Liver (tissue), 9 donors: ENCODE measurements around the gene CCDC178. TPM values are rescaled to one million over a fixed set of nuclear protein-coding genes. Genes with fewer than 3 reads are reported as not detected.
A peak's percentile ranks its signal among the peaks of the same experiment; 100 is the strongest.
"Not testable (repeated sequence)": the region's sequence is repeated elsewhere in the genome, so short reads cannot be mapped to it uniquely, and the experiment has no call there.

ENCODE experiments used
- DNase-seq: peaks from one replicate; pipeline ENCODE4 v3.0.0-alpha.2; 2017; ENCODE audit warnings: low spot score
- H3K27ac ChIP-seq, 2 donors: one replicate each; pipeline ENCODE4 v1.7.0; 2013; ENCODE audit warnings: inconsistent platforms in 2 of 2, low read length in 2 of 2, control low read depth in 1 of 2, low read depth in 1 of 2, mild to moderate bottlenecking in 1 of 2
- H3K27me3 ChIP-seq, 4 donors: one replicate each; pipeline versions ENCODE4 v1.6.1 to v1.7.0; 2013; ENCODE audit warnings: low read length in 3 of 4, inconsistent platforms in 1 of 4, mild to moderate bottlenecking in 1 of 4, moderate library complexity in 1 of 4; ENCODE audit not compliant: control insufficient read depth in 4 of 4, insufficient read depth in 4 of 4
- H3K36me3 ChIP-seq, 4 donors: one replicate each; pipeline versions ENCODE4 v1.6.1 to v1.7.0; 2013; ENCODE audit warnings: low read length in 3 of 4, mild to moderate bottlenecking in 3 of 4, low read depth in 1 of 4, moderate library complexity in 1 of 4; ENCODE audit not compliant: control insufficient read depth in 4 of 4, insufficient read depth in 3 of 4
- H3K4me1 ChIP-seq, 4 donors: one replicate each; pipeline versions ENCODE4 v1.6.1 to v1.7.0; 2013; ENCODE audit warnings: low read length in 3 of 4, mild to moderate bottlenecking in 3 of 4, moderate library complexity in 1 of 4; ENCODE audit not compliant: control insufficient read depth in 4 of 4, insufficient read depth in 4 of 4
- H3K4me3 ChIP-seq, 3 donors: one replicate each; pipeline versions ENCODE4 v1.6.1 to v1.7.0; 2013; ENCODE audit warnings: low read length in 3 of 3, control low read depth in 1 of 3, low read depth in 1 of 3, mild to moderate bottlenecking in 1 of 3
- H3K9ac ChIP-seq, 2 donors: one replicate each; pipeline ENCODE4 v1.7.0; 2013; ENCODE audit warnings: low read length in 2 of 2, mild to moderate bottlenecking in 2 of 2, moderate library complexity in 2 of 2, control low read depth in 1 of 2, low read depth in 1 of 2
- H3K9me3 ChIP-seq, 4 donors: one replicate each; pipeline versions ENCODE4 v1.6.1 to v1.7.0; 2013; ENCODE audit warnings: low read length in 3 of 4; ENCODE audit not compliant: control insufficient read depth in 4 of 4
- ATF3 ChIP-seq: IDR thresholded peaks from 2 replicates; pipeline ENCODE4 v1.6.1; 2016; ENCODE audit warnings: antibody characterized with exemption
- CTCF ChIP-seq: fragments of 150-350 bp; IDR thresholded peaks from 2 replicates; pipeline ENCODE4 v1.5.1; 2017; ENCODE audit warnings: improper control_type of control experiment, low read depth, low read length; ENCODE audit not compliant: missing input control
- EGR1 ChIP-seq, 2 donors: IDR thresholded peaks; 2 replicates each; pipeline ENCODE4 v1.6.1; 2016 to 2018; ENCODE audit warnings: antibody characterized with exemption in 2 of 2, low read depth in 2 of 2
- FOXA1 ChIP-seq: IDR thresholded peaks from 2 replicates; pipeline ENCODE4 v1.6.1; 2016; ENCODE audit warnings: antibody characterized with exemption
- FOXA2 ChIP-seq: IDR thresholded peaks from 2 replicates; pipeline ENCODE4 v1.6.1; 2016; ENCODE audit warnings: antibody characterized with exemption
- HNF4G ChIP-seq: IDR thresholded peaks from 2 replicates; pipeline ENCODE4 v1.6.1; 2016; ENCODE audit warnings: antibody characterized with exemption
- JUND ChIP-seq, 2 donors: IDR thresholded peaks; 2 replicates each; pipeline ENCODE4 v1.6.1; 2016; ENCODE audit warnings: antibody characterized with exemption in 2 of 2
- NR2F2 ChIP-seq: IDR thresholded peaks from 2 replicates; pipeline ENCODE4 v1.6.1; 2016; ENCODE audit warnings: antibody characterized with exemption
- RAD21 ChIP-seq, 2 donors: IDR thresholded peaks; 2 replicates each; pipeline ENCODE4 v1.6.1; 2016; ENCODE audit warnings: antibody characterized with exemption in 2 of 2, mild to moderate bottlenecking in 2 of 2
- REST ChIP-seq: IDR thresholded peaks from 2 replicates; pipeline ENCODE4 v1.6.1; 2016; ENCODE audit warnings: antibody characterized with exemption, mild to moderate bottlenecking
- RXRA ChIP-seq, 2 donors: IDR thresholded peaks; 2 replicates each; pipeline ENCODE4 v1.6.1; 2017 to 2018; ENCODE audit warnings: antibody characterized with exemption in 2 of 2, mild to moderate bottlenecking in 1 of 2
- YY1 ChIP-seq: IDR thresholded peaks from 2 replicates; pipeline ENCODE4 v1.6.1; 2016; ENCODE audit warnings: antibody characterized with exemption, mild to moderate bottlenecking
- ZBTB33 ChIP-seq: IDR thresholded peaks from 2 replicates; pipeline ENCODE4 v1.6.1; 2016; ENCODE audit warnings: antibody characterized with exemption
- WGBS: extraction: QIAGEN DNeasy Blood & Tissue Kit; methylation state at CpG from one replicate; pipeline ENCODE4 v1.1.7; 2013; 5-methylcytosine and 5-hydroxymethylcytosine counted together
- polyA plus RNA-seq, 2 donors: library from polyadenylated mRNA; stranded (reverse) in 1 of 2; unstranded in 1 of 2; fragments of 200-250 nt in 1 of 2; fragments of >200 nt in 1 of 2; fragmentation: Nextera tagmentation in 1 of 2; extraction: Ambion mirVana in 1 of 2; gene quantifications; one replicate each; pipeline versions ENCODE4 v1.2.1 to v1.2.3, GENCODE V29; 2013 to 2015
- total RNA-seq, 2 donors: library from RNA; depleted of rRNA; stranded (reverse); fragments of >200 nt; gene quantifications; one replicate each; pipeline ENCODE4 v1.2.3, GENCODE V29; 2014
- donor health status: healthy.
- donor health status: healthy.
- donor health status: healthy.
- donor health status: healthy.
- donor health status: healthy.

The CCDC178 gene
- total and polyA plus RNA-seq, 4 donors, result not detected

- no peaks in the 10 kb centered on the region for H3K27me3 ChIP-seq
- no peak overlapping the region for H3K4me3 ChIP-seq
- no peaks in the 10 kb centered on the region for H3K36me3 ChIP-seq
- H3K27ac ChIP-seq, result no peak overlapping the region
- no peak for DNase-seq
- H3K9ac ChIP-seq, result no peak overlapping the region
- no peaks in the 10 kb centered on the region for H3K9me3 ChIP-seq
- no peaks in the 10 kb centered on the region for H3K4me1 ChIP-seq
- TF ChIP-seq JUND (IDR thresholded peaks at IDR 0.05) (no peak), HNF4G (no peak), NR2F2 (no peak), REST (no peak), RAD21 (IDR thresholded peaks at IDR 0.05) (peak; percentile 17 to 45), CTCF (peak; percentile 22)
These were observed 36.2 kb downstream of the CCDC178 start for GRCh38 chr18:33404244-33404873.

- H3K27me3 ChIP-seq, H3K9me3 ChIP-seq, H3K27ac ChIP-seq, H3K36me3 ChIP-seq, DNase-seq, H3K9ac ChIP-seq, H3K4me3 ChIP-seq, H3K4me1 ChIP-seq: not testable (repeated sequence)
- WGBS, result 88% methylated on average over 8 of the region's 8 CpGs
These were observed 41.6 kb downstream of the CCDC178 start for GRCh38 chr18:33398939-33399338.

- DNase-seq, result no peak
- Histone ChIP-seq H3K36me3 (no peaks in the 10 kb centered on the region), H3K9ac (no peak overlapping the region), H3K27ac (no peak overlapping the region), H3K27me3 (peaks cover 0 to 4% (median 0%) of the 10 kb centered on the region in 4 donors), H3K9me3 (no peaks in the 10 kb centered on the region), H3K4me1 (no peaks in the 10 kb centered on the region), H3K4me3 (no peak overlapping the region)
- TF ChIP-seq RAD21 (IDR thresholded peaks at IDR 0.05) (no peak), YY1 (no peak), HNF4G (no peak), NR2F2 (no peak), ATF3 (no peak), FOXA2 (no peak), REST (no peak), RXRA (IDR thresholded peaks at IDR 0.05) (no peak), EGR1 (IDR thresholded peaks at IDR 0.05; ENCODE audit: low read depth in 2 of 2) (no peak), ZBTB33 (no peak), FOXA1 (no peak)
- 65% methylated on average over 4 of the region's 4 CpGs for WGBS
These were observed 64.7 kb downstream of the CCDC178 start for GRCh38 chr18:33375829-33376228.
